Skeletal muscle tissue (tissue), 5 donors: ENCODE results near the gene COQ8B. TPM values are rescaled to one million over a fixed set of nuclear protein-coding genes. Genes with fewer than 3 reads are reported as not detected.

ENCODE experiments used
- H3K27ac ChIP-seq: one replicate; pipeline ENCODE4 v1.7.0; 2013; ENCODE audit warnings: mild to moderate bottlenecking, low read depth, low read length, inconsistent platforms
- H3K27me3 ChIP-seq, 3 donors: one replicate each; pipeline ENCODE4 v1.7.0; 2013; ENCODE audit warnings: low read length in 3 of 3; ENCODE audit not compliant: control insufficient read depth in 3 of 3, insufficient read depth in 3 of 3
- H3K36me3 ChIP-seq, 3 donors: one replicate each; pipeline ENCODE4 v1.7.0; 2013; ENCODE audit warnings: low read length in 3 of 3; ENCODE audit not compliant: control insufficient read depth in 3 of 3, insufficient read depth in 3 of 3
- H3K4me1 ChIP-seq, 3 donors: one replicate each; pipeline ENCODE4 v1.7.0; 2013; ENCODE audit warnings: low read length in 3 of 3, mild to moderate bottlenecking in 3 of 3; ENCODE audit not compliant: control insufficient read depth in 3 of 3, insufficient read depth in 3 of 3
- H3K4me3 ChIP-seq, 3 donors: one replicate each; pipeline ENCODE4 v1.7.0; 2013; ENCODE audit warnings: low read length in 3 of 3
- H3K9ac ChIP-seq, 3 donors: one replicate each; pipeline ENCODE4 v1.7.0; 2013; ENCODE audit warnings: low read length in 3 of 3, mild to moderate bottlenecking in 3 of 3, moderate library complexity in 2 of 3, low read depth in 1 of 3
- H3K9me3 ChIP-seq, 3 donors: one replicate each; pipeline ENCODE4 v1.7.0; 2013; ENCODE audit warnings: low read length in 3 of 3; ENCODE audit not compliant: control insufficient read depth in 3 of 3
- small RNA-seq: library from RNA; depleted of rRNA; stranded (forward); fragments of <200 nt; gene quantifications from one replicate; pipeline ENCODE3, GENCODE V24; 2014
- total RNA-seq: library from RNA; depleted of rRNA; stranded (reverse); fragments of >200 nt; gene quantifications from one replicate; pipeline ENCODE4 v1.2.3, GENCODE V29; 2014
- donor health status: Osteomylitis.

Gene COQ8B
- total RNA-seq, 1 donor from 2014 or later = 19.3 TPM

DNA sequence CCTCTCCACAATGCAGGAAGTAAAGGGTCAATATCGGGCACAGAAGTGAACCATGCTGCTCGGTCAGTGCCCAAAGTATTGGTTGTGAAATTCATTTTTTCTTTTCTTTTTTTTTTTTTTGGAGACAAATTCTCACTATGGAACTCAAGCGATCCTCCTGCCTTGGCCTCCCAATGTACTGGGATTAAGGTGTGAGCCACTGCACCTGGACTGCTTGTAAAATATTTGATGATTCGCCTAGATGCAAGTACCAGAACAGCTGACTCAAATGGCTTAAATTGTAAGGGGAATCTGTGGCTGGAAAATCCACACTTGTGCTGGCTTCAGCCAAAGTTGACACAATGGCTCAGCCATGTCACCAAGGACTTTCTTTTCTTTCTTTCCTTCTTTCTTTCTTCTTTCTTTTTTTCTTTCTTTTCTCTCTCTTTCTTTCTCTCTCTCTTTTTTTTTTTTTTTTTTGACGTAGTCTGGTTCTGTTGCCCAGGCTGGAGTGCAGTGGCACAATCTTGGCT lies 69.9 kb downstream of the COQ8B start:
- peak overlapping the region; percentile 55 to 72 (median 56) for H3K9ac ChIP-seq
- peaks cover 10 to 13% (median 11%) of the 10 kb centered on the region in 3 donors for H3K4me1 ChIP-seq
- no peaks in the 10 kb centered on the region for H3K9me3 ChIP-seq
- H3K27me3 ChIP-seq = no peaks in the 10 kb centered on the region
- H3K4me3 ChIP-seq = peak overlapping the region; percentile 57 to 67 (median 58)
- peak overlapping the region; percentile 80 for H3K27ac ChIP-seq
- H3K36me3 ChIP-seq = no peaks in the 10 kb centered on the region

DNA sequence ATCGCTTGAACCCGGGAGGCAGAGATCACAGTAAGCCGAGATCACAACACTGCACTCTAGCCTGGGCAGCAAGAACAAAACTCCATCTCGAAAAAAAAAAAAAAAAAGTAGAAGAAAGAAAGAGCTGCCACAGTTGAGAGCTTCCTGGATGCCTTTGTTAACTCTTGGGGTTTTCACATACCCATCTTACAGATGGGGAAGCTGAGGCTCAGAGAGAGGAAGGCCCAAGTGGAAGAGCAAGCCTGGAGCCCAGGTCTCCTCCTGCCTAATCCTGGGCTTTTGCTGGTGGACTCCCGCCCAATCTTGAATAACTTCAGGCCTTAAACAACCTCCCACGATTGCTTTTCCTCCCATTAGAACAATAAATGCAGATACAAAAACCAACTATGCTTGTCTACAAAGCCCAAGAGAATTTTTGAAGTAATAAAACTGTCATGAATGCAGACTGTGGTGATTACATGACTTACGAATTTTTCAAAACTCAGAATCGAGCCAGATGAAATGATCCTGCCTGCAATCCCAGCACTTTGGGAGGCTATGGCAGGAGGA lies 73.9 kb downstream of the COQ8B start:
- no peaks in the 10 kb centered on the region for H3K36me3 ChIP-seq
- H3K9ac ChIP-seq = no peak overlapping the region
- H3K4me1 ChIP-seq = peaks cover 6 to 8% (median 6%) of the 10 kb centered on the region in 3 donors
- no peaks in the 10 kb centered on the region for H3K27me3 ChIP-seq
- no peak overlapping the region for H3K4me3 ChIP-seq
- H3K27ac ChIP-seq = no peak overlapping the region
- H3K9me3 ChIP-seq = no peaks in the 10 kb centered on the region

DNA sequence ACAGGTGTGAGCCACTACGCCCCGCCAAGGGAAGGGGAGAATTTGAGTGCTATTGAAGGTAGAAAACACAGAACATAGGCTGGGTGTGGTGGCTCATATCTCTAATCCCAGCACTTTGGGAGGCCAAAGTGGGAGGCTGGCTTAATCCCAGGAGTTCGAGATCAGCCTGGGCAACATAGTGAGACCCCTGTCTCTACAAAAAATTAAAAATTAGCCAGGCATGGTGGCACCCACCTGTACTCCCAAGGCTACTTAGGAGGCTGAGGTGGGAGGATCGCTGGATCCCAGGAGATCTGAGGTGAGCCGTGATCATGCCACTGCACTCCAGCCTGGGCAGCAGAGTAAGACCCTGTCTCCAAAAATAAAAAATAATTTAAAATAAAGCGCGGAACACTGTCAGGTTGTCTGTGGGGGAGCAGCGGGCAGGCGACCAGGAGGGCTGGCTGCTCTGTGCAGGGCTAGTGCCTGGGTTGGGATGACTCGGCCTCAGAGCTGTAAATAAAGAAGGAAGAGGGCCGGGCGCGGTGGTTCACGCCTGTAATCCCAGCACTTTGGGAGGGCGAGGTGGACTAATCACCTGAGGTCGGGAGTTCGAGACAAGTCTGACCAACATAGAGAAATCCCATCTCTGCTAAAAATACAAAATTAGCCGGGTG lies 74.5 kb downstream of the COQ8B start:
- Histone ChIP-seq H3K27me3 (no peaks in the 10 kb centered on the region), H3K4me3 (no peak overlapping the region), H3K36me3 (no peaks in the 10 kb centered on the region), H3K9me3 (no peaks in the 10 kb centered on the region), H3K4me1 (peaks cover 6 to 8% (median 6%) of the 10 kb centered on the region in 3 donors), H3K27ac (no peak overlapping the region), H3K9ac (no peak overlapping the region)

Small RNAs within 50 kb of the gene (small RNA-seq; reads per million reads assigned to genes)
- not detected for gene RNU6-195P

Other genes with a start within 250 kb of the COQ8B start
- 0.52 TPM for gene SPTBN4, start 249.9 kb downstream of the COQ8B start, total RNA-seq
- 6.3 TPM for gene SHKBP1, start 140.0 kb downstream of the COQ8B start, total RNA-seq
- 86.6 TPM for gene LTBP4, start 115.5 kb downstream of the COQ8B start, total RNA-seq
- 9.4 TPM for gene NUMBL, start 26.2 kb downstream of the COQ8B start, total RNA-seq
- 6.8 TPM for gene ITPKC, start 226 bp upstream of the COQ8B start, total RNA-seq
- under 0.01 TPM for gene ACTMAP, start 33.6 kb upstream of the COQ8B start, total RNA-seq
- gene SNRPA, start 34.3 kb upstream of the COQ8B start, total RNA-seq = 7.8 TPM
- gene MIA, start 58.6 kb upstream of the COQ8B start, total RNA-seq = 2.1 TPM
- gene RAB4B, start 61.4 kb upstream of the COQ8B start, total RNA-seq = 2.1 TPM
- 37.1 TPM for gene EGLN2, start 82.3 kb upstream of the COQ8B start, total RNA-seq
- not detected for gene CYP2A6, start 133.6 kb upstream of the COQ8B start, total RNA-seq
- gene CYP2A7, start 165.3 kb upstream of the COQ8B start, total RNA-seq = not detected